Right atrium auricular region (tissue), 2 donors: Measurements from ENCODE around the gene SYCP2. TPM values are rescaled to one million over a fixed set of nuclear protein-coding genes. Genes with fewer than 3 reads are reported as not detected.

Experiments used
- DNase-seq: peaks from one replicate; pipeline ENCODE4 v3.0.0-alpha.2; 2019; ENCODE audit warnings: low spot score
- H3K27ac ChIP-seq, 2 donors: fragments of 200-600 bp; sonication (generic); 1 replicate in 1 of 2; 2 replicates in 1 of 2; pipeline ENCODE4 v1.5.1; 2016 to 2019
- H3K27me3 ChIP-seq, 2 donors: fragments of 200-600 bp; sonication (generic); one replicate each; pipeline versions ENCODE4 v1.5.1 to v1.6.0; 2017 to 2019
- H3K36me3 ChIP-seq: fragments of 200-600 bp; sonication (generic); one replicate; pipeline ENCODE4 v1.5.1; 2016
- H3K4me1 ChIP-seq, 2 donors: fragments of 200-600 bp; sonication (generic); one replicate each; pipeline versions ENCODE4 v1.5.1 to v1.6.0; 2017 to 2019
- H3K4me3 ChIP-seq, 2 donors: fragments of 200-600 bp; sonication (generic); 1 replicate in 1 of 2; 2 replicates in 1 of 2; pipeline ENCODE4 v1.5.1; 2017 to 2019; ENCODE audit warnings: mild to moderate bottlenecking in 1 of 2, moderate library complexity in 1 of 2
- H3K9me3 ChIP-seq, 2 donors: fragments of 200-600 bp; sonication (generic); one replicate each; pipeline ENCODE4 v1.5.1; 2019
- total RNA-seq, 2 donors: library from RNA; depleted of rRNA; stranded (reverse); fragments of >200 nt; gene quantifications; one replicate each; pipeline ENCODE4 v1.1.0, GENCODE V29; 2016
- TF ChIP-seq, protein P1 (sequence below), 2 donors: fragments of 200-600 bp; sonication (generic); IDR thresholded peaks; one replicate each; pipeline ENCODE4 v1.5.1; 2019; ENCODE audit warnings: antibody characterized with exemption in 2 of 2

Gene SYCP2
- total RNA-seq, 2 donors from 2014 or later: 0.56 to 0.79 TPM

DNA sequence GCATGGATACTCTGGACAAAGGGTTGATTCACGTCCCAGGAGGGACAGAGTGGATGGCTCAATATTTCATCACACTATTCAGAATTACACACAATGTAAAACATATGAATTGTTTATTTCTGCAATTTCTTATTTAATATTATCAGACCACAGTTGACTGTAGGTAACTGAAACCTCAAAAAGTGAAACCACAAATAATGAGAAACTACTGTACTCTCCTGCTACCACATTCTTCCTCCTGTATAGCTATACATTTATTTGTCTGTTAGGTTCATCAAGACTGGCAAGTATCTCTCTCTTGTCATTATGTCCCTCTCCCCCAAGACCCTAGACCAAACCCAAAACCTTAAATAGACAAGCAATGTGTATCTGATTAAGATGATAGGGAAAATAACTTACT, 60.0 kb downstream of the SYCP2 start:
- TF ChIP-seq, protein P1, sequence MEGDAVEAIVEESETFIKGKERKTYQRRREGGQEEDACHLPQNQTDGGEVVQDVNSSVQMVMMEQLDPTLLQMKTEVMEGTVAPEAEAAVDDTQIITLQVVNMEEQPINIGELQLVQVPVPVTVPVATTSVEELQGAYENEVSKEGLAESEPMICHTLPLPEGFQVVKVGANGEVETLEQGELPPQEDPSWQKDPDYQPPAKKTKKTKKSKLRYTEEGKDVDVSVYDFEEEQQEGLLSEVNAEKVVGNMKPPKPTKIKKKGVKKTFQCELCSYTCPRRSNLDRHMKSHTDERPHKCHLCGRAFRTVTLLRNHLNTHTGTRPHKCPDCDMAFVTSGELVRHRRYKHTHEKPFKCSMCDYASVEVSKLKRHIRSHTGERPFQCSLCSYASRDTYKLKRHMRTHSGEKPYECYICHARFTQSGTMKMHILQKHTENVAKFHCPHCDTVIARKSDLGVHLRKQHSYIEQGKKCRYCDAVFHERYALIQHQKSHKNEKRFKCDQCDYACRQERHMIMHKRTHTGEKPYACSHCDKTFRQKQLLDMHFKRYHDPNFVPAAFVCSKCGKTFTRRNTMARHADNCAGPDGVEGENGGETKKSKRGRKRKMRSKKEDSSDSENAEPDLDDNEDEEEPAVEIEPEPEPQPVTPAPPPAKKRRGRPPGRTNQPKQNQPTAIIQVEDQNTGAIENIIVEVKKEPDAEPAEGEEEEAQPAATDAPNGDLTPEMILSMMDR (IDR thresholded peaks at IDR 0.05): no peak
- DNase-seq: no peak

DNA sequence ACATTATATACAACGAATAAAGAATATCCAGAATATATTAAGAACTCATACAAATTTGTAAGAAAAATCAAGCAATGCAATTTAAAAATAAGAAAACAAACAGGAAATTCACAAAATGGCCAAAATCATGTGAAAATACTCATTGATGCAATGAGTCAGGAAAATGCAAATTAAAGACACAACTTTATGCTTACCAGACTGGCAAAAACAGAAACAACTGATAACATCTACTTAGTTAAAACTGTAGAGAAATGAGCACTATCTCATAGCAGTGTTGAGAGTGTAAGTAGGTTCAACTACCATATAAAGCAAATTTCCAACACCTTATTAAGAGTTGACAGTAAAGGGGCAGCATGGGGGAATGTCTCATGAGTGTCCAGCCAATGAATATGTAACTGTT, 62.3 kb downstream of the SYCP2 start:
- TF ChIP-seq, protein P1 (IDR thresholded peaks at IDR 0.05): no peak
- Histone ChIP-seq H3K4me3 (no peak overlapping the region), H3K9me3 (no peaks in the 10 kb centered on the region), H3K4me1 (no peaks in the 10 kb centered on the region), H3K27me3 (no peaks in the 10 kb centered on the region), H3K27ac (no peak overlapping the region), H3K36me3 (no peaks in the 10 kb centered on the region)
- DNase-seq: no peak

More for the DNA sequence above, 60.0 kb downstream of the SYCP2 start:
- Histone ChIP-seq H3K9me3 (no peaks in the 10 kb centered on the region), H3K27me3 (no peaks in the 10 kb centered on the region), H3K4me1 (no peaks in the 10 kb centered on the region), H3K27ac (no peak overlapping the region), H3K4me3 (no peak overlapping the region), H3K36me3 (no peaks in the 10 kb centered on the region)

GRCh38 chr20:59866338-59866737, 67.1 kb downstream of the SYCP2 start:
- H3K4me3 ChIP-seq: no peak overlapping the region
- no peak for DNase-seq
- TF ChIP-seq, protein P1 (IDR thresholded peaks at IDR 0.05): no peak
- no peaks in the 10 kb centered on the region for H3K36me3 ChIP-seq
- no peaks in the 10 kb centered on the region for H3K9me3 ChIP-seq
- H3K27me3 ChIP-seq: no peaks in the 10 kb centered on the region
- no peaks in the 10 kb centered on the region for H3K4me1 ChIP-seq
- no peak overlapping the region for H3K27ac ChIP-seq

- Histone ChIP-seq H3K4me3 (no peak overlapping the region), H3K27me3 (no peaks in the 10 kb centered on the region), H3K4me1 (no peaks in the 10 kb centered on the region), H3K27ac (no peak overlapping the region), H3K9me3 (no peaks in the 10 kb centered on the region), H3K36me3 (no peaks in the 10 kb centered on the region)
- TF ChIP-seq, protein P1 (IDR thresholded peaks at IDR 0.05): no peak
- DNase-seq: no peak
Observed at GRCh38 chr20:59864726-59865125, 68.7 kb downstream of the SYCP2 start.

- Histone ChIP-seq H3K36me3 (no peaks in the 10 kb centered on the region), H3K4me1 (no peaks in the 10 kb centered on the region), H3K27me3 (no peaks in the 10 kb centered on the region), H3K9me3 (no peaks in the 10 kb centered on the region), H3K4me3 (no peak overlapping the region), H3K27ac (no peak overlapping the region)
- TF ChIP-seq, protein P1 (IDR thresholded peaks at IDR 0.05): no peak
- DNase-seq: no peak
Observed at GRCh38 chr20:59863058-59863457, 70.4 kb downstream of the SYCP2 start.

- TF ChIP-seq, protein P1 (IDR thresholded peaks at IDR 0.05): no peak
- Histone ChIP-seq H3K4me1 (no peaks in the 10 kb centered on the region), H3K9me3 (peaks cover 0 to 8% of the 10 kb centered on the region in 2 donors), H3K27ac (no peak overlapping the region), H3K27me3 (no peaks in the 10 kb centered on the region), H3K4me3 (no peak overlapping the region), H3K36me3 (no peaks in the 10 kb centered on the region)
- DNase-seq: no peak
Observed at GRCh38 chr20:59861401-59861800, 72.0 kb downstream of the SYCP2 start.
